ENCODE data around the gene A2ML1.
A peak's percentile ranks its signal among the peaks of the same experiment; 100 is the strongest.
"Not testable (repeated sequence)": the region's sequence is repeated elsewhere in the genome, so short reads cannot be mapped to it uniquely, and the experiment has no call there.

A2ML1 gene

DNA sequence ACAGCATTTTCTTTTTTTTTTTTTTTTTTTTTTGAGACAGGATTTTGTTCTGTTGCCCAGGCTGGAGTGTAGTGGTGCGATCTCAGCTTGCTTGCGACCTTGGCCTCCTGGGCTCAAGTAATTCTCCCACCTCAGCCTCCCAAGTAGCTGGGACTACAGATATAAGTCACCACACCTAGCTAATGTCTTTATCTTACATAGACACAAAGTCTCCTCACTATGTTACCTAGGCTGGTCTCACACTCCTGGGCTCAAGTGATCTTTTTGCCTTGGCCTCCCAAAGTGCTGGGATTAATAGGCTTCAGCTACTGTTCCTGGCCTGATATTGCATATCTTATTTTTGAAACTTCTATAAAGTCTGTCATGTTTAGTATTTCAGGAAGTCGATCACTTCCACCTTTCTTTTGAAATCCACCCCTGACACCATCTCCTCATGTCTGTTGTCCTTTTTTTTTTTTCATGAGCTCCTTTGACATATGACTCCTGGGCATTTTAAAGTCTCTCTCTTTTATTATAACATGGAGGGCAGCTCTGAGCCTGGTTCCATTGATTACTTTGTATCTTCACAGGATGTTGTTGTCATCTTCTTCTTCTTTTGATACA, 5.9 kb upstream of the A2ML1 start:
- no peak for DNase-seq

DNA sequence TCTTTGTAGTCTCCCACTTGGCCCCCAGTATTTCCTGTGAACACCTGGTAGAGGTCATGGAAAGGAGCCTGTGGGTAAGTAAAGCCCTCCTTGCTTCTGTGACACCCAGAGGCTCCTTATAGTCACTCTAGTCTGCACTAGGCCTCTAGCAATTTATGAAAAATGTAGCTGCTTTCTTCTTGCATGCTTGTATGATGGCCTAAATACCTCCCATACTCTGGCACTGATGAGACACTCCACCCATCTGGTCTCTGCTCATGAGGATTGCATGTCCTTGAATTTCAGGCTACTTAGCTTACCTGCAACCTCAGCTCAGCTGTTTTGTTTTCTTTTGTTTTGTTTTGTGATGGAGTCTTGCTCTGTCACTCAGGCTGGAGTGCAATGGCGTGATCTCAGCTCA, 4.6 kb upstream of the A2ML1 start:
- DNase-seq, result no peak

DNA sequence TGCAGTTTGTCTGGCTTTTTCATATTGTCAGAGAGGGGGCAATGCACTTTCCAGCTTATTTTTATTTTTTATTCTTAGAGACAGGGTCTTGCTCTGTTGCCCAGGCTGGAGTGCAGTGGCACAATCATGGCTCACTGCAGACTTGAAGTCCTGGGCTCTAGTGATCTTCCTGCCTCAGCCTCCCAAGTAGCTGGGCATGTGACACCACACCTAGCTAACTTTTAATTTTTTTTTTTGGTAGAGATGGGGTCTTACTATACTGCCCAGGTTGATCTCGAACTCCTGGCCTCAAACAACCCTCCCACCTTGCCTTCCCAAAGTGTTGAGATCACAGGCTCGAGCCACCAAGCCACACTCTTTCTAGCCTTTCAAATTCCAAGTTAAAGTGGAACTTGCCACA, 3.9 kb upstream of the A2ML1 start:
- DNase-seq, result no peak

DNA sequence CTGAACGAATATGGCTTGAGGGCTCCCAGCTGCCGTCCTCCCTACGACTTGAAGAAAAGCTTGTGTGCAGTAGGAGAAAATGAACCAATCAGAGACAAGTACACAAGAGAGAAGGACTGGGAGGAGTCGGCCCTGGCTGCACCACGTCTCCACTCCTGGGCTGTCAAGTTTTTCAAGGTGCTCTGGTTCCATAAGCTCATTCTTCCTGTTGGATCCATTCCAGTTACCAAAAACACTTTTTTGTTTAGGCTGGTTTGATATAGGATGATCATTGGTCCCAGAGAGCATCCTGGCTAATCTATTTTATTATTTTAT, 2.8 kb upstream of the A2ML1 start:
- no peak for DNase-seq

DNA sequence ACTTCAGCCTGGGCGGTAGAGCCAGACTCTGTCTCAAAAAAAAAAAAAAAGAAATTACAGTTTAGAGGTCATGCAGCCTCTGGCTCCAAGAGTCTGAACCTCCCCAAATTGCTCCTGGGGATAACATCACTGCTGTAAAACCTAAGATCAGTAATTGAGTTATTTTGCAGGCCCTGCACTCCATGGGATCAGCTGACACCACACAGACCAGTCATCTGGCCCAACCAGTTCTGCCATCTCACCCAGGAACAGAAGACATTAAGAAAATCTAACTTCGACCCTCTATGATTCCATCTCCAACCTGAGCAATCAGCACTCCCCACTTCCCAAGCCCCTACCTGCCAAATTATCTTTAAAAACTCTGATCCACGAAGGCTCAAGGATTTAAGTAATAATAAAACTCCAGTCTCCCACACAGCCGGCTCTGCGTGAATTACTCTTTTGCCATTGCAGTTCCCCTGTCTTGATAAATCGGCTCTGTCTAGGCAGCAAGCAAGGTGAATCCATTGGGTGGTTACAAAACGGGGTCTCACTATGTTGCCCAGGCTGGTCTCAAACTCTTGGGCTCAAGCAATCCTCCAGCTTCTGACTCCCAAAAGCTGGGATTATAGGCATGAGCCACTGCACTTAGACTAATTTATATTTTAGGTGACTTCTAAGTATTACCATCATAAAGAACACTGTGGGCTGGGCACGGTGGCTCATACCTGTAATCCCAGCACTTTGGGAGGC, 1.6 kb upstream of the A2ML1 start:
- DNase-seq, result not testable (repeated sequence)

DNA sequence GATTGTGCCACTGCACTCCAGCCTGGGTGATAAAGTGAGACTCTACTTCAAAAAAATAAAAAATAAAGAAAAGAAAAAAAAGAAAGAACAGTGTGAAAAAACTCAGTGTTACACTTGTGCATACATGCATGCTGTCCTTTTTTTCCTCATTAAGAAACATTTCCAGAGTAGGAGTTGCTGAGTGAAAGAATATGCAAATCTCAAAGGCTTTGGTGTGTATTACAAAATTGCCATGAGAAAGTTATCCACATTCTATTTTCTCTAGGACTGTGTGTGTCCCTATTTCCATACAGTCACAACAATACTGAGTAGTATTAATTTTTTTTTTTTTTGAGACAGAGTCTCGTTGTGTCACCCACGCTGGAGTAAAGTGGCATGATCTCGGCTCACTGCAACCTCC, 830 bp upstream of the A2ML1 start:
- DNase-seq, result no peak

DNA sequence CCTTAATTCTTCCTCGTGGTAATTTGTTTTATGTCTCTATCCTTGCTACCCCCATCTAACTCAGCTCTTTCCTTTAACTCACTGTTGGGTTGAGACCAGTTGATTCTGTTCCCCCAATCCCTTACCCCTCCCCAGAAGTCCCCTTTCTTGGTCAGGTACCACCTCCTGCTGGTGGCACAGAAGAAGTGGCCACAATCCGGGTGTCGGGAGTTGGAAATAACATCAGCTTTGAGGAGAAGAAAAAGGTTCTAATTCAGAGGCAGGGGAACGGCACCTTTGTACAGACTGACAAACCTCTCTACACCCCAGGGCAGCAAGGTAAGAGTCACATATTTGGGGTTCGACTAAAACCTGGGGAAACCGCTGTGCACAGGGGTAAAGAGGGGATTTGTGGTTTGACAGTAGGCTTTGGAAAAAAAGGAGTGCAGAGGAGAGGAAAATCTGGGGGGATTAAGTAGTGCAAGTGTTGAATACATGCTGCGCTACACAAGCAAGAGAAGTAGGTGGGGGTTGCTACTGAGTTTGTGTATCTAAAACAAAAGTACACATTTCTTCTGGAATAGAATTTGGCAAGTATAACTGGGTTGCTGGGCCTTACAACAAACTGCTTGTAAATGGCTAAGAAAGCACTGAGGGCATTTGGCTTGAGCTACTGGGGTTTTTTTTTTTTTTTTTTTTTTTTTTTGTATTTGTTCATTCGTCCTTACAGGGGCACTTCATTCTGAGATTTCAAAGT, 1.3 kb downstream of the A2ML1 start:
- peak in 23 of 56 donors; percentile 1 to 64 (median 20) for DNase-seq

DNA sequence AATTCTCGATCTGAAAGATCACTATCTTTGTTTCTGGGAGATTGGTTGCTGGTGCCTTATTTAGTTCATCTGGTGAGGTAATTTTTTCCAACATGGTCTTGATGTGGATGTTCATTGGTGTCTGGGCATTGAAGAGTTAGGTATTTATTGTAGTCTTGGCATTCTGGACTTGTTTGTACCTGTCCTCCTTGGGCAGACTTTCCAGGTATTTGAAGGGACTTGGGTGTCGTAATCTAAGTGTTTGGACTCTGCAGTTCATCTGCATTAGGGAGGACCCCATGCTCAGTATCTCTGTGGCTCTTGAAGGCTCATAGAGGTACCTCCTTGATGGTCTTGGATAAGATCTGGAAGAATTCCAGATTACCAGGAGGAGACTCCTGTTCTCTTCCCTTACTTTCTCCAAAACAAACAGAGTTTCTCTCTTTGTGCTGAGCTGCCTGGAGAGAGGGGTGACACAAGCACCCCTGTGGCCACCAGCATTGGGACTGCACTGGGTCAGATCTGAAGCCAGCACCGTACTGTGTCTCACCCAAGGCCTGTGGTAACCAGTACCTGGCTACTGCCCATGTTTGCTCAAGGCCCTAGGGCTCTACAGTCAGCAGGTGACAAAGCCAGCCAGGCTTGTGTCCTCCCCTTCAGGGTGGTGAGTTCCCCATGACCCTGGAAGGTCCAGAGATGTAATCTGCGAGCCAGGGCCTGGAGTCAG, 5.3 kb downstream of the A2ML1 start:
- DNase-seq, result no peak

DNA sequence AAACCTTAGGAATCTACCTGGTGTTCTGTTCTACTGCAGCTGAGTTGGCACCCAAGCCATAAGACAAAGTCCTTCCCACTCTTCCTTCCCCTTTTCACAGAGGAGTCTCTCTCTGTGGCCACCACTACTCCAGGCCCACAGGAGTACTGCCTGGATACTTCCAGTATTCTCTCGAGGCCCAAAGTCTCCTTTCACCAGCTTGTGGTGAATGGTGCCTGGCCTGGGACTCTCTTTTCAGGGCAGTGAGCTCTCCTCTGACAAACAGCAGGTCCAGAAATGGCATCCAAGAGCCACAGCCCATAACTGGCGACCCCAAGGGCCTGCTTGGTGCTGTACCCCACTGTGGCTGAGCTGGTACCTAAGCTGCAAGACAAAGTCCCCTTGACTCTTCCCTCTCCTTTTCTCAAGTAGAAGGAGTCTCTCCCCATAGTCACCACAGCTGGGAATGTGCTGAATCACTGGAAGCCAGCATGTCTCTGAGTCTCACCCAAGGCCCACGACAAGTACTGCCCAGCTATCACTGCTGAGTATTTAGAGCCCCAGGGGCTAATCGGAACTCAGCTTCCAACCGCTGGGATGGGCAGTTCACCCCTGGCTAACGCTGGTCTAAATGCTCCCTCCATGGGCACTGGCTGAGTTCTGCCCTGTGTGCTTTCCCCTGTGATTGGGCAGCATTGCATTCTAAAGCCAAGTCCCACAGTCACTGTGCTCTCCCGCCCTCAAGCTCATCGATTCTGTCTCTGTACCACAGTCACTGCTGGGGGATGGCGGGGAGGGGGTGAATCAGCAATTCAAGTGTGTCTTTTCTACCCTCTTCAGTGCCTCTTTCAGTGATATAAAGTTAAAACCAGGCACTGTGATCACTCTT, 6.1 kb downstream of the A2ML1 start:
- DNase-seq, result no peak

DNA sequence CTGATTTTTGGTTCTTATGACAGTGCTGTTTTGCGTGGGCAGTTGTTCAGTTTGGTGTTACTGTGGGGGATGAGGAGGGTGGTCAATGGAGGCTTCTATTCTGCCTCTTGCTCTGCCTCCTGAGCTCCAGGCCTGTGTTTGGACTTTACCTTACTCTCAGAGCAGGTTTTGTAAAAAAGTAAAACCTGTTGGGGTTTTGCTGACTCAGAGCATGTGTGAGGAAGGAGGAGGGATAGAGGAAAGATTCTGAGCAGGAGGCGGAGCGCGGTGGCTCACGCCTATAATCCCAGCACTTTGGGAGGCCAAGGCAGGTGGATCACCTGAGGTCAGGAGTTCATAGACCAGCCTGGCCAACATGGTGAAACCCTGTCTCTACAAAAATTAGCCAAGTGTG, 6.7 kb downstream of the A2ML1 start:
- DNase-seq, result no peak

DNA sequence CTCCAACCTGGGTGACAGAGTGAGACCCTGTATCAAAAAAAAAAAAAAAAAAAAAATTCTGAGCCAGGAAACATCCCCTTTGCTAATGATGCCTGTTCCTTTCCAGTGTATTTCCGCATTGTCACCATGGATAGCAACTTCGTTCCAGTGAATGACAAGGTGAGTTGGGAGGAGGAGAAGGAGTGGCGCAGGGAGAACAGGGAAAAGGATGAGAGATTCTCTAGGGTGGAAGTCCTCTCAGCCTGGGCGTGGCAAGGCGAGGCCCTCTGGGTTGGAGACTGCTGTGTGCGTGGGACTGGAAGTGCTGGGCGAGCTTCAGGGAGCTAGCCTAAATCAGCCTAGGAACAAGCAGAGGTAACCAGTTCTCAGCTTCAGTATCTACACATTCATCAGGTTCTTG, 7.2 kb downstream of the A2ML1 start:
- DNase-seq, result no peak

DNA sequence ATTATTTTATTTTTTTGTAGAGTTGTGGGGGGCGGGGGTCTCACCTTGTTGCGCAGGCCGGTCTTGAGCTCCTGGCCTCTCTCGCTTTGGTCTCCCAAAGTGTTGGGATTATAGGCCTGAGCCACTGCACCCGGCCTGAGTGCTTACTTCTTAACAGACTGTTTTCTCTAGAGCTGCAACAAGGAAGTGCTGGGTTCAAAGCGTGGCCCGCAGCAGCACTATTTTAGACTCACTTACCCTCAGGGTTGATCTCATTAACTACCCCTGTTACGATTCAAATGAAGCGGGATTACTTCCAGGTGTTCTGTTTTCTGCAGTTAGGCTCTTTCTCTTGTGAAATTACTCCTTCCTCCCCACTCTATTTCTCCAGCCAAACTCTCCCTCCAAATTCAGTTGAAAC, 8.7 kb downstream of the A2ML1 start:
- no peak for DNase-seq

DNA sequence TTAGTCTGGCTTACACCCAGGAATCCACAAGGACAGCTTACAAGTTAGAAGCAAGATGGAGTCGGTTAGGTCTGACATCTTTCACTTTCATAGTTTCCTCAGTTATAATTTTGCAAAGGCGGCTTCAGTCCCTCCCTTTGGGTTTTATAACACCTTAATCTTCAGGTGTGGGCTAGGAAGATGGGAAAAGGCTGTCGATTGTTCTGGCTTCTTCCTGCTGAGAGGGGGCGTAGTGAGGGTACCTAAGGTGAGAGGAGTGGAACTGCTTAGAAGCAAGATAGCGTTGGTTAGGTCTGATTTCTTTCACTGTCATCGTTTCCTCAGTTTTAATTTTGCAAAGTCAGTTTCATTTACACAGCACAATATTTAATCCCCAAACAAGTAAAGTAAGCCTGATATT, 10.1 kb downstream of the A2ML1 start:
- DNase-seq, result no peak

DNA sequence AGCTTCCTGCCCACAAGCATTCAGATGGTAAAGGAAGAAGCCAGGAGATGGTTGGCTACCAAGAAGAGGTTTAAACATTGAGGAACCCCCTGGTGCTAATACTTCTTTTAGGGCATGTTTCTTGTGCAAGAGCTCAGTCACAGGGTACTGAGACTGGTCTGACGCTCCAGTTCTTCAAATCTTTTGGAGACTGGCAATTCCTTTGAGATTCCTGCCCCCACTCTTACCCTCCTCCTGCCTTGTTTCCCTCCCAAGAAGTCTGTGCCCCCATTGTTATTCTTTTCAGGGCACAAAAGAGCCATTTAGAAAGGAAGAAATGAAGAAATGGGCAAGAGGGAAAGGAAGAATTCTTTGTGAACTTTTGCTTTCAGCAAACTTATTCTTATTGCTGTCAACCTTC, 11.8 kb downstream of the A2ML1 start:
- DNase-seq, result no peak

DNA sequence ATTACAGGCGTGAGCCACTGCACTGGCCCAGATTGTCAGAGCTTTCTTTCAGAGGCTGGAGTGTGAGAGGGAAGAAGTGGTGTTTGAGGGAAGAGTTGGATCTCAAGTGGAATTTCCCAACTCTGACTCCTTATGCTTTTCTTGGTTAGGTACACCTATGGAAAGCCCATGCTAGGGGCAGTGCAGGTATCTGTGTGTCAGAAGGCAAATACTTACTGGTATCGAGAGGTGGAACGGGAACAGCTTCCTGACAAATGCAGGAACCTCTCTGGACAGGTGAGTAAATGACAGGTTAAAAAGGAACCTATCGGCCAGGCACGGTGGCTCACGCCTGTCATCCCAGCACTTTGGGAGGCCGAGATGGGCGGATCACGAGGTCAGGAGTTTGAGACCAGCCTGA, 14.9 kb downstream of the A2ML1 start:
- no peak for DNase-seq

DNA sequence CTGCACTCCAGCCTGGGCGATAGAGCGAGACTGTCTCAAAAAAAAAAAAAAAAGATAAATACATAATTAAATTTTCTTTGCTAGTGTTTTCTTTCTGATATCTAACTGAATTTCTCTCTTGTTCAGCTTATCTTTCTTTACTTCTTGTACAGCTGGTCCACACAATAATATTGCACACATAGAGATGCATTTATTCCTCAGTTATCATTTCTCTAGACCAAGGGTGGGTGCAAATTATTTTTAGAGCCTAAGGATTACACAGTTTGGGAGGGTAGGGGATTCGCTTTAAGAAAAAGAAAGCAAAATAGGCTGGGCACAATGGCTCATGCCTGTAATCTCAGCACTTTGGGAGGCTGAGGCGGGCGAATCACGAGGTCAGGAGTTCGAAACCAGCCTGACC, 17.9 kb downstream of the A2ML1 start:
- no peak for DNase-seq

DNA sequence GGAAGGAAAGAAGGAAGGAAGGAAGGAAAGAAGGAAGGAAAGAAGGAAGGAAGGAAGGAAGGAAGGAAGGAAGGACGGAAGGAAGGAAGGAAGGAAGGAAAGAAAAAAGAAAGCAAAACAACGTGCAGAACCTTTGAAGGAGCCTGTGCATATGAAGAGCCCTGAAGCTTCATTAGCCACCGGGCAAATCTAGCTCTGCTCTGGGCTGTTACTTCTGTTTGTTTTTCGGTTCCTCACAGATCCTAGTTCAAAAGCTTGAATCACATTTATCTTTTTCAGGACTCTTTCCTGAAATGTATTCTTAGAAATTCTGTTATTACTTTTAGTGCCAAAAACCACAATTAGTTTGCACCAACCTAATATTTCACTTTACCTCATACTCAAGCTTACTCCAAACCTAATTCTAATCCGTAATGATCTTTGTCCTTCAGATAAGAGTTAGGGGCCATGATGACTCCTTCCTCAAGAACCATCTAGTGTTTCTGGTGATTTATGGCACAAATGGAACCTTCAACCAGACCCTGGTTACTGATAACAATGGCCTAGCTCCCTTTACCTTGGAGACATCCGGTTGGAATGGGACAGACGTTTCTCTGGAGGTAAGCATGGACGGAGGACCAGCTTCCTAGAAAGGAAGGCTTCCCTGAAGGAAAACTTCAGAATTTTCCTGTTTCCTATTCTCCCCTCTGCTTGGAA, 18.7 kb downstream of the A2ML1 start:
- no peak for DNase-seq

DNA sequence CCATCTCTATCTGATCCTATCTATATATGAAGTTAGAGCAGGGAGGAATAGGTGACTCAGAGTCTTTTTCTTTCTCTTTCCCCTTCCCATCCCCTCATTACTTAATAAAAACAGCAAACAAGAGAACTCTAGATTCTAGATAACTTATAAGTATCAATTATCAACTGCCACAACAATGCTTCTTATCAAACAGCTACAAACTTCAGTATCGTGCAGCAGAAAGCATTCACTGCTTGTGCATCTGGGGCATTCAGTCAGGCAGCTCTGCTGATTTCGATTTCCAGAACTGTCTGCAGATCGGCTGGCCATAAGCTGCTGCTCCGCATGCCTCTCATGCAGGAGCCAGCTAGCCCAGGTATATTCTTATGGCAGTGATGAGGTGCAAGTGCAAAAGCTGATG, 19.4 kb downstream of the A2ML1 start:
- no peak for DNase-seq

DNA sequence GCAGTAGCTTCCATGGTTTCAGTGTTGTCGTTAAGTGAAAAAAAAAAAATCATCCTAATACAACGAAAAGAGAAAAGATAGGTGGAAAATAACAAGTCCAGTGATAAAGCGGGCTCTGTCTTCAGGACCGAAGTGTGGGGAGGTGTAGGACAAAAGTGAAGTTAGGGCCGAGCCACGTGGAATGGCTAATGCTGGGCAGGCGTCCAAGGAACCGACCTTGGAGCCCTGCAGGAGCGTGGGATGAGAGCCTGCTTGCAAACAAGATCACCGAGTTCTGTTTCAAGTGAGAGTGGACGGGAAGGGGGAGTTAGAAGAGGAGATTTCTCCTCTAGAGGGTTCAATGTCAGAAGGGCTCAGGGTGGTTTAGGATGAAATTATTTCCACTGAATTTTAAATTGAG, 22.2 kb downstream of the A2ML1 start:
- peak in 27 of 56 donors; percentile 2 to 51 (median 16) for DNase-seq

DNA sequence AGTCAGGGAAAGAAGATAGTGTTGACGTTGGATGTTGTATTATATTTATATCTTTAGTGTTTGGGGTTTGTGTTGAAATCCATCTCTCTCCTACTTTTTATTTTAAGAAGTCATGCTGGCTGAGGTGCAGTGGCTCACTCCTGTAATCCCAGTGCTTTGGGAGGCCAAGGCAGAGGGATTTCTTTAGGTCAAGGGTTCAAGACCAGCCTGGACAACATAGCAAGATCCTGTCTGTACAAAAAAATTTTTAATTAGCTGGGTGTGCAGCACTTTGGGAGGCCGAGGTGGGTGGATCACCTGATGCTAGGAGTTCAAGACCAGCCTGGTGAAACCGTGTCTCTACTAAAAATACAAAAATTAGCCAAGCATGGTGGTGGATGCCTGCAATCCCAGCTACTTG, 23.9 kb downstream of the A2ML1 start:
- DNase-seq, result no peak

DNA sequence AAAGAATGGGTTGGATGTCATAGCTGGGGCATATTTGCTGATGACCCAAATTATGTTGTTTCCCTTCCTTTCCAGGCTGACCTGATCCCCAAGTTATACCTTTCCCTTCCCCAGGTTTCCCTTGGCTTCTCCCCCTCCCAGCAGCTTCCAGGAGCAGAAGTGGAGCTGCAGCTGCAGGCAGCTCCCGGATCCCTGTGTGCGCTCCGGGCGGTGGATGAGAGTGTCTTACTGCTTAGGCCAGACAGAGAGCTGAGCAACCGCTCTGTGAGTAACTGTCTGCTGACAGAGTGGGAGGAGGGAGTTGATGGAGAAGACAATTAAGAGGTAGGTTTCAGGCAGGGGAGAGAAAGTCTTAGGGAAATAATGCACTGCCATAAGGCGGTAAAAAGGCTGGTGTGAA, 25.0 kb downstream of the A2ML1 start:
- peak in 1 of 56 donors; percentile 8 for DNase-seq

Data from amygdala (tissue), 56 donors.